Astrocyte (in vitro differentiated cells and primary cell): ENCODE measurements around the gene NCEH1.

Experiments used
- EZH2 ChIP-seq: IDR thresholded peaks from 2 replicates; pipeline ENCODE4 v1.6.1; 2012; ENCODE audit warnings: mild to moderate bottlenecking, low read length, inconsistent platforms; ENCODE audit not compliant: insufficient read depth
- TF ChIP-seq, protein P1 (sequence below): IDR thresholded peaks from 2 replicates; pipeline ENCODE4 v1.5.1; 2011; ENCODE audit warnings: low read depth, mild to moderate bottlenecking, inconsistent platforms, low read length, moderate library complexity; ENCODE audit not compliant: insufficient read depth

DNA sequence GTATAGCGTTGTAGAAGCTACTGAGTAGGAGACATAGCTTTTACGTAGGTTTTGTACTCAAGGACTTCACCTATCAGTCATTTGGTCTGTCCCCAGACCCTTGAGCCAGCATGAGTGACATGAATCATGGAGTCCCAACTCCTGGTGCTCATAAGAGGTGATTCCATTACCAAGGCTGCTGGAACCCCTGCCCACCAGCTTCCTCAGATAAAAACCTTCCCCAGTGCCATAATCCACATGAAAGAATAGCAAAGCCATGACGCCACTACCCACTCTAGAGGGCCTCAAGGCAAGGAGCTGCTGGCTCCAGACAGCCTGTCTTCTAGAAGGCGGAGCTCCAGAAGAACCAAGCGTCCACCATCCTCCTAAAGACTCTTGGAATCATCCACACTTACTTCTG is 69.6 kb downstream of the NCEH1 start:
- TF ChIP-seq, protein P1, sequence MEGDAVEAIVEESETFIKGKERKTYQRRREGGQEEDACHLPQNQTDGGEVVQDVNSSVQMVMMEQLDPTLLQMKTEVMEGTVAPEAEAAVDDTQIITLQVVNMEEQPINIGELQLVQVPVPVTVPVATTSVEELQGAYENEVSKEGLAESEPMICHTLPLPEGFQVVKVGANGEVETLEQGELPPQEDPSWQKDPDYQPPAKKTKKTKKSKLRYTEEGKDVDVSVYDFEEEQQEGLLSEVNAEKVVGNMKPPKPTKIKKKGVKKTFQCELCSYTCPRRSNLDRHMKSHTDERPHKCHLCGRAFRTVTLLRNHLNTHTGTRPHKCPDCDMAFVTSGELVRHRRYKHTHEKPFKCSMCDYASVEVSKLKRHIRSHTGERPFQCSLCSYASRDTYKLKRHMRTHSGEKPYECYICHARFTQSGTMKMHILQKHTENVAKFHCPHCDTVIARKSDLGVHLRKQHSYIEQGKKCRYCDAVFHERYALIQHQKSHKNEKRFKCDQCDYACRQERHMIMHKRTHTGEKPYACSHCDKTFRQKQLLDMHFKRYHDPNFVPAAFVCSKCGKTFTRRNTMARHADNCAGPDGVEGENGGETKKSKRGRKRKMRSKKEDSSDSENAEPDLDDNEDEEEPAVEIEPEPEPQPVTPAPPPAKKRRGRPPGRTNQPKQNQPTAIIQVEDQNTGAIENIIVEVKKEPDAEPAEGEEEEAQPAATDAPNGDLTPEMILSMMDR = no peak
- no peak for TF ChIP-seq EZH2
